ENCODE results near the gene CYS1.
"Not testable (repeated sequence)": the region's sequence is repeated elsewhere in the genome, so short reads cannot be mapped to it uniquely, and the experiment has no call there.

CYS1 gene

DNA sequence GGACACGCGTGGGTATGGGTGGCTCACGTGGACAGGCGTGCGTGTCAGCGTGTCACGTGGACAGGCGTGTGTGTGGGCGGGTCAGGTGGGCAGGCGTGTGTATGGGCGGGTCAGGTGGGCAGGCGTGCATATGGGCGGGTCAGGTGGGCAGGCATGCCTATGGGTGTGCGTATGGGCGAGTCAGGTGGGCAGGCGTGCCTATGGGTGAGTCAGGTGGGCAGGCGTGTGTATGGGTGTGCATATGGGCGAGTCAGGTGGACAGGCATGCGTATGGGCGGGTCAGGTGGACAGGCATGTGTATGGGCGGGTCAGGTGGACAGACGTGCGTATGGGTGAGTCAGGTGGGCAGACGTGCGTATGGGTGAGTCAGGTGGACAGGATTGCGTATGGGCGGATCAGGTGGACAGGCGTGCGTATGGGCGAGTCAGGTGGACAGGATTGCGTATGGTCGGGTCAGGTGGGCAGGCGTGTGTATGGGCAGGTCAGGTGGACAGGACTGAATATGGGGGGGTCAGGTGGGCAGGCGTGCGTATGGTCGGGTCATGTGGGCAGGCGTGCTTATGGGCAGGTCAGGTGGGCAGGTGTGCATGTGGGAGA is 67.7 kb downstream of the CYS1 start:
- DNase-seq (ENCODE audit: low read depth), result not testable (repeated sequence)

DNA sequence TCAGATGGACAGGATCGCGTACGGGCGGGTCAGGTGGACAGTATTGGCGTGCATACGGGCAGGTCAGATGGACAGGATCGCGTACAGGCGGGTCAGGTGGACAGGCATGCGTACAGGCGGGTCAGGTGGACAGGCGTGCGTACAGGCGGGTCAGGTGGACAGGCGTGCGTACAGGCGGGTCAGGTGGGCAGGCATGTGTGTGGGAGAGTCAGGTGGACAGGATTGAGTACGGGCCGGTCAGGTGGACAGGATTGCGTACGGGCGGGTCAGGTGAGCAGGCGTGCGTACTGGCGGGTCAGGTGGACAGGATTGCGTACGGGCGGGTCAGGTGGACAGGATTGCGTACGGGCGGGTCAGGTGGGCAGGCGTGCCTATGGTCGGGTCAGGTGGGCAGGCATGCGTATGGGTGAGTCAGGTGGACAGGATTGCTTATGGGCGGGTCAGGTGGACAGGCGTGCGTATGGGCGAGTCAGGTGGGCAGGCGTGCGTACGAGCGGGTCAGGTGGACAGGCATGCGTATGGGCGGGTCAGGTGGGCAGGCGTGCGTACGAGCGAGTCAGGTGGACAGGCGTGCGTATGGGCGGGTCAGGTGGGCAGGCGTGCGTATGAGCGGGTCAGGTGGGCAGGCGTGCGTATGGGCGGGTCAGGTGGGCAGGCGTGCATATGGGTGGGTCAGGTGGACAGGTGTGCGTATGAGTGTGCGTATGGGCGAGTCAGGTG is 68.4 kb downstream of the CYS1 start:
- not testable (repeated sequence) for DNase-seq (ENCODE audit: low read depth)

DNA sequence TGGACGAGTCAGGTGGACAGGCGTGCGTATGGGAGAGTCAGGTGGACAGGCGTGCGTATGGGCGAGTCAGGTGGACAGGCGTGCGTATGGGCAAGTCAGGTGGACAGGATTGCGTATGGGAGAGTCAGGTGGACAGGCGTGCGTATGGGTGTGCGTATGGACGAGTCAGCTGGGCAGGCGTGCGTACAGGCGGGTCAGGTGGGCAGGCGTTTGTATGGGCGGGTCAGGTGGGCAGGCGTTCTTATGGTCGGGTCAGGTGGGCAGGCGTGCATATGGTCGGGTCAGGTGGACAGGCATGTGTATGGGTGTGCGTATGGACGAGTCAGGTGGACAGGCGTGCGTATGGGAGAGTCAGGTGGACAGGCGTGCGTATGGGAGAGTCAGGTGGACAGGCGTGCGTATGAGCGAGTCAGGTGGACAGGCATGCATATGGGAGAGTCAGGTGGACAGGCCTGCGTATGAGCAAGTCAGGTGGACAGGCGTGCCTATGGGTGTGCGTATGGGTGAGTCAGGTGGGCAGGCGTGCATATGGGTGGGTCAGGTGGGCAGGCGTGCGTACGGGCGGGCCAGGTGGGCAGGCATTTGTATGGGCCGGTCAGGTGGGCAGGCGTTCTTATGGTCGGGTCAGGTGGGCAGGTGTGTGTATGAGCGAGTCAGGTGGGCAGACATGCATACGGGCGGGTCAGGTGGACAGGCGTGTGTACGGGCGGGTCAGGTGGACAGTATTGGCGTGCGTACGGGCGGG is 69.2 kb downstream of the CYS1 start:
- not testable (repeated sequence) for DNase-seq (ENCODE audit: low read depth)

DNA sequence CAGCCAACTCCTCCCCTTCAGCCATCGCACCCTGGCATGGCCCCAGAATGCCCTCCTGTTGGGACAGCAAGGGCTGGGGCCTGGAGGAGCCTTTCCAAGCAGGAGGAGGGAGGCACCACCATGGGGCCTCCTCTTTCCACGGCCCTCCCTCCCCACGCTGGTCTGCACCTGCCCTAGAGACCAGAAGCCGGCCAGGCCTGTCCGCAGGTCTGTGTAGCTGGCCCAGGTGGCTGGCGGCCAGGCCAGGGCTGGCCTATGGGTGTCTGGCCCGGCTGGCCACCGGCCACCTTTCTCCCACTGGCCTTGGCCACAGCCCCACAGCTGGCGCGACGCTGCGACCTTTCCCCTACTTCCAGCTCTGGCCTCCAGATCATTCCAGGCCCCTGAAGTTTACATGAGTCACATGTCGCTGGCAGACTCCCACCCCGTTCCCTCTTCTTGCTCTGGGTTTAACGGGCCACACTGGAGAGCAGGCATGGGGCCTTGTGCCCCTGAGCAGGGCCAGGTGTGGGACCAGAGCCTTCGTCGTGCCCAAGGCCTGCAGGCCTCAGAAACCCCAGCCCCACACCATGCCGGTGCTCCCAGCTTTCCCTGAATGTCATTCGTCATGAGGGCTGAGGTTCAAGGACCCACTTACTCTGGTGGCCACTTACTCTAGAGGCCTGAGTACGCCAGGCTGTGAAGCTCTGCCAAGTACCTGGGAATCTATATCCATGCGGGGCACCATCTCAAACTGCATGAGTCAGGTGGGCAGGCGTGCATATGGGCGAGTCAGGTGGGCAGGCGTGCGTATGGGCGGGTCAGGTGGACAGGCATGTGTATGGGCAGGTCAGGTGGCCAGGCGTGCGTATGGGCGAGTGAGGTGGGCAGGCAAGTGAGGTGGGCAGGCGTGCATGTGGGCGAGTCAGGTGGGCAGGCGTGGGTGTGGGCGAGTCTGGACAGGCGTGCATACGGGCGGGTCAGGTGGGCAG is 70.1 kb downstream of the CYS1 start:
- DNase-seq (ENCODE audit: low read depth), result no peak

DNA sequence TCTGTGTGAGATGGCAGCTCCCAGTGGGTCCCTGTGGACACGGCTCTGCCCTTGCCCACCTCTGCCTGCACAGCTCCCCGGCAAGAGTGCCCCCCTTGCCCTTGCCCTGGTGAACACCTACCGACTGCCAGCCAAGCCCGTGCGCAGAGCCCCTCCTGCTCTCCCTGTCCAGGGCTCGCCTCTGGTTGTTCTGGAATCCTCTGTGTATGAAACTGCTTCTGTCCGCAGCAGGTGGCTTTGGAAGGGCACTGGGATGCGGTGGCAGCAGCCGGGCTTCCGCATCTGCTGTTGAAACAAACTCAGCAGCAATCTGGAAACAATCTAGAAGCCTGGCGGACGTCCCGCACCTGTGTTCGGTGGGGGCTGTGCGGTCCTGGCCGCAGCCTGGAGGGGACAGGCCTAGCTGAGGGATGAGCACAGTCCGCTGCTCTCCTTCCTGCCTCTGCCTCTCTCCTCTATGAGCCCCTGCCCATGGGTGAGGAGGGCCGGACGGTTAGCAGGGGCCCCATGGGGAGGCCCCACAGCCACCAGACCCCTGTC is 70.9 kb downstream of the CYS1 start:
- DNase-seq (ENCODE audit: low read depth), result no peak

DNA sequence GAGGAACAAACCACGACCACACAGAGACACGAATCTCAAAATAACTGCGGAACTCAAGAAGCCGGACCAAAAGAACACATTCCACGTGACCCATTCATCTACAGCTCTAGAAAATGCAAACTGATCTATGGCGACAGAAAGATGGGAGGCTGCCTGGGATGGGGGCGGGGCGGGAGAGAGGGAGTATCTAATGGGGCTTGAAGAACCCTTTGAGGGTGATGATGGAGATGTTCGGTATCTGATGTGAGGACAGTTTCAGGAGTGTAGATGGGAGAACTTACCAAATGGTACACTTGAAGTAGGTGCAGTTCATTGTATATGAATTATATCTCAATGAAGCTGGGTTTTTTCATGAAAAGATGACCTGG is 71.4 kb downstream of the CYS1 start:
- no peak for DNase-seq (ENCODE audit: low read depth)

DNA sequence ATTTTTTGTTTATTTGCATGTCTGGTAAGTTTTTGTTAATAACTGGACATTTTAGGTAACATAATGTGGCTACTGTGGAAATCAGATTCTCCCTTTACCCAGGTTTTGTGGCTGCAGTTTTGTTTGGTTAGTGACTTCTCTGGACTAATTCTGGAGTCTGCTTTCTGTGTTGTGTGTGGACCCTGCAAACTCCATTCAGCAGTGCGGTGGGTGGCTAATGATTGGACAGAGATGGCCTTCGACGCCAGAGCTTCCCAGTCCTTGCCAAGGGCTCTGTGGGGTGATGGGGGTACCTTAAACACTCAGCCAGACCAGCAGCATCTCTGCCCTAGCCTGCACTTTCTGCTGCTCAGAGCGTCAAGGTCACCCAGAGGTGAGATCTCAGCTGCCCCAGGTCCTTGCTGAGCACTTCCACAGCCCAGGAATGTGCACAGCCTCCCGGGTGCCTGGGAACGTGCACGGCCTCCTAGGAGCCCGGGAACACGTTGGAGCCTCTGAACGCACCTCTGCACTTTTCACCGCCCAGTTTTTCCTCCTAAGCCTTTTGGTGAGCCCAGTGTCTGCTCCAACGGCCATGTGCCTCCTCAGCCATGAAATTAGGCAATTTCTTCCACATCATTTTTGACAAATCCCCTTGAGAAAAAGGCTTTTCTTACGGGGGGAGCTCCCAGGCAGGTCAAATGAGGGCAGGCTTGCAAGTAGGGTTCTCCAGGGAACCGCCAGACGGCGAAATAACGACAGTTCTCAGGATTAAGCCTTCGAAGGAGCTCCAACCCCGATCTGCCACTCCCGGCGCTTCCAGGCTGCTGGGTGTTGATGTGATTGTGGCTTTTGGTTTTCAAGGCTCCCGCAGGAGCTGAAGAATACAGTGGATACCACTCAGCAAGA is 72.0 kb downstream of the CYS1 start:
- DNase-seq (ENCODE audit: low read depth), result no peak

DNA sequence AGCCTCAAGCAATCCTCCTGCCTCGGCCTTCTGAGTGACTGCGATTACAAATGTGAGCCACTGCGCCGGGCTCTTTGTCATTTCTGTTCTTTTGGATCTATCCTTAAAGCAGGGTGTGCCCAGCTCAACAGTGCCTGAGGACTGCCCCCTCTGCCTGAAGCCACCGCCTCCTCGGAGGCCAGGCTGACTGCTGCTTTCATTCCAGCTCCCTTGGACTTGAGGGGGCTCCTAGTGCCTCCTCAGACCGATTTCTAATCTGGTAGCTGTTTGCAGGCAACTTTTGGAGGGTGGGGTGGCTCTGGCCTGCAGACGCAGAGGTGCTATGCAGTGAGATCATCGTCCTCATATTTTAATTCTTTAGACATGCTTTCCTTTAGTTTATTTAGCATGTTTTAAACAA is 72.8 kb downstream of the CYS1 start:
- no peak for DNase-seq (ENCODE audit: low read depth)
